ENCODE measurements around the gene TRAF7. TPM values are rescaled to one million over a fixed set of nuclear protein-coding genes. Genes with fewer than 3 reads are reported as not detected.
"Not testable (repeated sequence)": the region's sequence is repeated elsewhere in the genome, so short reads cannot be mapped to it uniquely, and the experiment has no call there.

TRAF7 gene
- total RNA-seq, 1 donor from 2014 or later, result 80.3 TPM

DNA sequence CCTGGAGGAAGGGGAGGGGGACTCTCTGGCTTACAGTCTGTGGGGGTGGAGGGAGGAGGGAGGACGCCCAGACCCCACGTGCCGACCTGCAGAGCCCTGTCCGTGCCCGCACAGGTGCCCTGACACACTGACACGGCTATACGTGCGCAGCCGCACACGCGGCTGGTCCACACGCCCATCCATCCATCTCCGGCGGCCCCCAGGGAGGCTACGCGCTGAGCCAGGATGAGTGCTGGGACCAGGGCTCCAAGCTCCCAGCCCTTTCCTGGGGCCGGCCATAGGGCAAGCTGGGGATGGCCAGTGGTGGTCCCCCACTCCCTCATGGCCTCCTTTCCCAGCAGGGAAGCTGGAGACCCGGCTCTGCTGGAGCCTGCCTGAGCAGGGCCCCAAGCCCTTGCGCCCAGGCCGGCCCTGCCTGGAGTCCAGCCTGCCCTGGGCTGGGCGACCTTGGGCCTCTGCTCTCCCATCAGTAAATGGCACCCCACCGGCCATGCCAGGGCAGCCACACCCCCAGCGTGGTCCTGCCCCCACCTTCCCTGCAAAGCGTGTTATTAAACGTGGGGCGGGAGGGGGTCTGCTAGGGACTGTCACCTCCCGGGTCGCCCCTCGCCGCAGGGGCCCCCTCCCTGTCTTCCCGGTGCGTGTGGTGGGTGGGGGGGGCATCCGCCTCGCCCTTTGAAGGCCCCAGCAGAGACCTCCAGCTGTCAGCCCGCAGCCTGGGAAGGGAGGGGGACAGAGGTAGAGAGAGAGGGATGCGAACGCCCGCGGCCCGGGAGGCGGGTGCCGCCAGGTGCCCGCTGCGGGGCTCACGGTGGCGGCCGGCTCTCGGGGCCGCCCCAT is 40.0 kb downstream of the TRAF7 start:
- Mint-ChIP-seq H3K27me3 (peaks cover 39% of the 10 kb centered on the region), H3K36me3 (ENCODE audit: low read depth) (no peaks in the 10 kb centered on the region), H3K27ac (no peak overlapping the region), H3K4me1 (peaks cover 2% of the 10 kb centered on the region), H3K9me3 (no peaks in the 10 kb centered on the region), H3K4me3 (peak overlapping the region; percentile 42)
- intact Hi-C loops (cut with micrococcal nuclease), result loop anchor here (2.0 to 10.0 kb wide), 2 partner anchors 55 to 229 kb away; partner anchors contain the start of genes CCNF and ECI1
- DNase-seq, result no peak

DNA sequence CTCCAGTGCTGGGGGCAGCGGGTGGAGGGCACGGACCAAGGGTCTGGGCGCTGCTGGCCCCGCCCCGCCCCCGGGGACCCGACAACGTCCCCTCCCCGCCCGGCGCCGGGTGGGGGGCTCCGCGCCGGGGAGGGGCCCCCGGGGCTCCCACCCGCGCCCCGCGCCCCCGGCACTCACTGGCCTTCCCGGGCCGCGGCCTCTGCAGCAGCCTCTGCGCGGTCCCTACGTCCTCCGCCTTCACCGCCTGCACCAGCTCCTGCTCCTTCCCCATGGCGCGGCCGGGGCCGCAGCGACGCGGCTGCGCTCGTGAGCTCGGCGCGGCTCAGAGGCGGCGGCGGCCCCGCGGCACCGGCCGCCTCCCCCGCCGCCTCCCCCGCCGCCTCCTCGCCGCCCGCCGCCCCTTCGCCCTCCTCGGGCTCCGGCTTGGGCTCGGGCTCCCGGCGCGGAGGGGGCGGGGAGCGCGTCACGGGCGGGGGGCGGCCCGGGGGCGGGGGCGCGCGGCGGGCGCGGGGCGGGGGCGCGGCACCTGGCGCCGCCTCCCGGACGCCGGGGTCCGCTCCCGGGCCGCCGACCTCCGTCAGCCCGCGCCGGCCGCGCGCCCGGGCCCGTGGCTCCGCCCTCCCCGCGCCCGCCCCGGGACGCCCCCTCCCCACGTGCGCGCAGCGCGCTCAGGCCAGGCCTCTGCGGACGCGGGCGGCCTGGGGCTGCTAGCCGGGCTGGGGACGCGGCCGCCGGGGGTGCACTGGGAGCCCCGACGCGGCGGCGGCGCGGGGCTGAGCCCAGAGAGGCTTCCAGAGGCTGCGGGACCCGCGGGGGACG is 40.8 kb downstream of the TRAF7 start, which contains the start of gene CASKIN1:
Gene CASKIN1 (minus strand): TSS at position 444 of the 819 bp plus-strand sequence. CDS start 173 bp downstream, at position 271.
- peak within 1 kb of the TSS; percentile 72 for H3K4me3 Mint-ChIP-seq
- intact Hi-C loops (cut with micrococcal nuclease), result loop anchor here (10.0 kb wide), 1 partner anchor 228 kb away; the partner anchor contains the start of gene CCNF
- no peaks in the 10 kb centered on the region for H3K9me3 Mint-ChIP-seq
- no peak within 1 kb of the TSS for H3K27ac Mint-ChIP-seq
- peaks cover 39% of the 10 kb centered on the region for H3K27me3 Mint-ChIP-seq
- peak; percentile 72 for DNase-seq
- H3K36me3 Mint-ChIP-seq (ENCODE audit: low read depth), result no peaks in the 10 kb centered on the region
- peaks cover 2% of the 10 kb centered on the region for H3K4me1 Mint-ChIP-seq

- DNase-seq, result no peak
- peaks cover 40% of the 10 kb centered on the region for H3K27me3 Mint-ChIP-seq
- no peaks in the 10 kb centered on the region for H3K36me3 Mint-ChIP-seq (ENCODE audit: low read depth)
- peaks cover 2% of the 10 kb centered on the region for H3K4me1 Mint-ChIP-seq
- H3K9me3 Mint-ChIP-seq, result no peaks in the 10 kb centered on the region
- intact Hi-C loops (cut with micrococcal nuclease), result loop anchor here (10.0 kb wide), 1 partner anchor 228 kb away; the partner anchor contains the start of gene CCNF
- H3K27ac Mint-ChIP-seq, result no peak overlapping the region
- peak overlapping the region; percentile 72 for H3K4me3 Mint-ChIP-seq
These were observed 41.5 kb downstream of the TRAF7 start for GRCh38 chr16:2196981-2197511.

GRCh38 chr16:2197765-2198164 is 42.2 kb downstream of the TRAF7 start:
- Mint-ChIP-seq H3K27me3 (peaks cover 43% of the 10 kb centered on the region), H3K4me3 (peak overlapping the region; percentile 26), H3K9me3 (no peaks in the 10 kb centered on the region), H3K36me3 (ENCODE audit: low read depth) (no peaks in the 10 kb centered on the region), H3K27ac (no peak overlapping the region), H3K4me1 (peaks cover 2% of the 10 kb centered on the region)
- intact Hi-C loops (cut with micrococcal nuclease), result loop anchor here (10.0 kb wide), 1 partner anchor 227 kb away; the partner anchor contains the start of gene CCNF
- no peak for DNase-seq

DNA sequence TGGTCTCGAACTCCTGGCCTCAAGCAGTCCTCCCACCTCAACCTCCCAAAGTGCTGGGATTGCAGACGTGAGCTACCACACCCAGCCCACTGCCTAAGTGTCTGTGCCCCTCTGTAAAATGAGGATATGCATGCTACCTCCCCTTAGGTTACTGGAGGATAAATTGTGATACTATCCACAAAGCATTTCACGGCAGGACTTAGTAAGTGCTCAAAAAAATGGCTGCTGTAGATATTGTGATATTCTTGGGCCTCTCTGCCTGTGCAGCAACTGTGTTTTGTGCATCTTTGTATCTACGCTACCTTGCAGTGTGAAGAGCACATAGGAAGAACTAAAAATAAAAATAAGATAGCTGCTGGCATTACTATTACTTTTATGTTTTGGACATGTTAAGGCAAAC is 42.7 kb downstream of the TRAF7 start:
- H3K4me3 Mint-ChIP-seq, result peak overlapping the region; percentile 26
- H3K36me3 Mint-ChIP-seq (ENCODE audit: low read depth), result no peaks in the 10 kb centered on the region
- no peak overlapping the region for H3K27ac Mint-ChIP-seq
- peaks cover 43% of the 10 kb centered on the region for H3K27me3 Mint-ChIP-seq
- intact Hi-C loops (cut with micrococcal nuclease), result loop anchor here (10.0 kb wide), 1 partner anchor 227 kb away; the partner anchor contains the start of gene CCNF
- no peak for DNase-seq
- peaks cover 2% of the 10 kb centered on the region for H3K4me1 Mint-ChIP-seq
- no peaks in the 10 kb centered on the region for H3K9me3 Mint-ChIP-seq

DNA sequence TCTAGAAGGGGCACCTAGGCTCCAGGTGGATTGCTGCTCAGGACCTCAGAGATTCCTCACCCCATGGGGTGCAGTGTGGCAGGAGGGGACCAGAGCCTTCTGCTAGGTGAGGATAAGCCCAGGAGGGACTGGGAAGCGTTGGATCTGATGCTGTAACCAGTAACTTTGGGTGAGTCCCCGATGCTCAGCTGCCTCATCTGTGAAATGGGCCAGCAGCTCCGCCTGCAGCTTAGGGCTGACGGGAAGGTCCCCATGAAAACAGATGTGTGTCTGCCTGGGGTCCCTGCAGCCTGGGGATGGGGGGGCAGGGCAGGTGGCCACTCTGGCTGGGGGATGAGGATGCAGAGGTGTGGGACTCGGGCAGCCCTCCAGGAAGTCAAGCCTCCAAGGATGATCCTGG is 43.5 kb downstream of the TRAF7 start:
- no peak for DNase-seq
- Mint-ChIP-seq H3K4me1 (peaks cover 6% of the 10 kb centered on the region), H3K36me3 (ENCODE audit: low read depth) (no peaks in the 10 kb centered on the region), H3K27me3 (peaks cover 41% of the 10 kb centered on the region), H3K9me3 (no peaks in the 10 kb centered on the region), H3K27ac (no peak overlapping the region), H3K4me3 (no peak overlapping the region)
- intact Hi-C loops (cut with micrococcal nuclease), result loop anchor here (10.0 kb wide), 1 partner anchor 226 kb away; the partner anchor contains the start of gene CCNF

DNA sequence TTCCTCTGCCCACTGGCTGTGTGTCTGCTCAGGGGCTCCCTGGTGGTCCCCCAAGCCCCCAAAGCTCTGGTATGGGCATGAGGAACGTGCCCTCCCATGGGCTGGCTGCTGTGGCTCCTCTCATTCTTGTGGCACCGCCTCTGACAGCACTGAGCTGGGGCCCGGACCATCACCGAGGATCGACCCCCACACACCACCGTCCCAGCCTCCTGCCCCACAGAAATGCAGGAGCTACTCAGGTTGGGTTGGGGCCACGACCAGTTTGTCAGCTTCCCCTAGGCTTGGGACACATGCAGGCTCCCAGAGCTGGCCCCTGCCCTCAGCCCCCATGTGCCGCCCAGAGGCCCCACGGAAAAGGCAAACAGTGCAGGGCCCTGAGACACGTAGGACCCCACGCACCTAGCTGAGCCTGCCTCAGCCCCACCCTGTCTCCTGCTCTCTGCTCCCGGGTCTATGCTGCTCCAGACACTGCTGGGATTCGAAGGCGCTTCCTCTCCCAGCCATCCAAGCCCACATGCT is 44.1 kb downstream of the TRAF7 start:
- no peaks in the 10 kb centered on the region for H3K9me3 Mint-ChIP-seq
- H3K27me3 Mint-ChIP-seq, result peaks cover 36% of the 10 kb centered on the region
- no peak overlapping the region for H3K4me3 Mint-ChIP-seq
- H3K36me3 Mint-ChIP-seq (ENCODE audit: low read depth), result no peaks in the 10 kb centered on the region
- no peak for DNase-seq
- intact Hi-C loops (cut with micrococcal nuclease), result loop anchor here (10.0 kb wide), 1 partner anchor 225 kb away; the partner anchor contains the start of gene CCNF
- H3K27ac Mint-ChIP-seq, result no peak overlapping the region
- peaks cover 10% of the 10 kb centered on the region for H3K4me1 Mint-ChIP-seq

- Mint-ChIP-seq H3K9me3 (no peaks in the 10 kb centered on the region), H3K27me3 (peaks cover 30% of the 10 kb centered on the region), H3K4me3 (no peak overlapping the region), H3K36me3 (ENCODE audit: low read depth) (no peaks in the 10 kb centered on the region), H3K27ac (no peak overlapping the region), H3K4me1 (peaks cover 9% of the 10 kb centered on the region)
- intact Hi-C loops (cut with micrococcal nuclease), result no loop called here
- no peak for DNase-seq
These were observed 44.7 kb downstream of the TRAF7 start for GRCh38 chr16:2200313-2200712.

- peaks cover 15% of the 10 kb centered on the region for H3K4me1 Mint-ChIP-seq
- intact Hi-C loops (cut with micrococcal nuclease); DNase-seq; H3K9me3 Mint-ChIP-seq: not testable (repeated sequence)
- H3K27me3 Mint-ChIP-seq, result peaks cover 18% of the 10 kb centered on the region
- peaks cover 13% of the 10 kb centered on the region for H3K36me3 Mint-ChIP-seq (ENCODE audit: low read depth)
- H3K27ac Mint-ChIP-seq, result peak overlapping the region; percentile 26
- peak overlapping the region; percentile 90 for H3K4me3 Mint-ChIP-seq
These were observed 47.6 kb downstream of the TRAF7 start for GRCh38 chr16:2203119-2203688.

DNA sequence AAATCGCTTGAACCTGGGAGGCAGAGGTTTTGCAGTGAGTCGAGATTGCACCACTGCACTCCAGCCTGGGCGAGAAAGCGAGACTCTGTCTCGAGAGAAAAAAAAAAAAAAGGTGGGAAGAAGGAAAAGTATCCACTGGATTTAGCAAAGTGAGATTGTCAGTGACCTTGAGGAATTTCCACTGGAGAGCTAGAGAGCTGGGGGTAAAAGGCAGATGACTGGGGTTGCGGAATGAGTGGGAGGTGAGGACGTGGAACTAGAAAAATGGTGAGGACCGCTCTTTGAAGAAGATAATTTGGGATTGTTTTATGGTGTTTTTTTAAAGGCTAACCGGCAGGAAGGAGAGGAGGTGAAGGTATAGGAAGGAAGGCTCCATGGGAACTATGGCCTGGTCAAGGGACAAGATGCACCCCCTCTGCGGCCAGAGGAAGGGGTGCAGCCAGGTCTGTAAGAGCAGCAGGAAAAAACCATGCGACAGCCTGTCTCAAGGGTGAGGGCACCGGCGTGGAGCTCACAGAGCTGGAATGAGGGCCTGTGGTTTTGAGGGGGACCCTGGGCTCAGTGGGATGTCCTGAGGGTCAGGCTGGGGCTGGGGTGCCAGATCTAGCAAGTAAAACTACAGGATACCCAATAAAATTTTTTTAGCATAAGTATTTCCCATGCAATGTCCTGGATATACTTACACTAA is 49.0 kb downstream of the TRAF7 start:
- Mint-ChIP-seq H3K4me3 (peak overlapping the region; percentile 90), H3K27me3 (peaks cover 10% of the 10 kb centered on the region), H3K9me3 (no peaks in the 10 kb centered on the region), H3K36me3 (ENCODE audit: low read depth) (peaks cover 17% of the 10 kb centered on the region), H3K27ac (peak overlapping the region; percentile 72), H3K4me1 (peaks cover 15% of the 10 kb centered on the region)
- intact Hi-C loops (cut with micrococcal nuclease), result loop anchor here (1.0 kb wide), 2 partner anchors 11 to 19 kb away; partner anchors contain the start of gene E4F1
- DNase-seq, result no peak

DNA sequence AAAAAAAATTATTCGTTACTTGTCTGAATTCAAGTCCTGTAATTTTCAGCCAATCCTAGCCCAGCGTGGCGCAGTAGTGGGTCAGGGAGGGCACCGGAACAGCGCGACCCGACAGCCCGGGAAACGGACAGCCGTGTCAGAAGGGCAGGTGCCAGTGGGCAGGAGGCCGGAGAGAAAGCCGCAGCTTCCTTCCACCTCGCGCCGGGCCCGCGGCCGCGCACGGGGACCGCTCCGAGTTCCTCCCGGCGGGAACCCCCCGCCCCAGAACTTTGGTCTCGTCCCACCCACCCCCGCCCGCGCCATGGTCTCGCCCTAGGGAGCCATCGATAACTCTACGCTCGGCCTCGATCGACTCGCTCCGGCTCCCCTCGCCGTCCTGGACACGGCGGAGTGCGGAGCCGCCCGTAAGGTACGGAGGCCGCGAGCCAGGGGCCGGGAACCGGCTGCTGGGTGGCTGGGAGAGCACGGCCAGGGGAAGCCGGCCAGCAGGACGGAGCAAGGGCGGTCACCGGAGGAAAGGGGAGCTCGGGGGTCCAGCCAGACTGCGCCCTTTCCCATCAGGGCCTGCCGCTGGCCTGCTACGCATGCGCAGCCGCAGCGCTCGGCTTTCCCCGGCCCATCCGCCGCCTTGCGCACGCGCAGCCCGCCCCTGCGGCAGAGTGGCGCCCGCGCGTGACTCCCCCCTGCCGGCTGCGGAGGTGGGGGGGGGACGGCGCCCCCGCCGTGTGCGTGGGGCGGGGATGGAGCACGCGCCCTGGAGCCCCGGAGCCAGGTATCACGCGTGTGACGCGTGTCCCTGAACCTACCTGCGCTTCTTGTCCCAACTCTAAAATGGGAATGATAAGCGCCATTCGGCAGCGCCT is 49.8 kb downstream of the TRAF7 start, which contains the start of gene MLST8:
Gene MLST8 (plus strand): TSS at position 351 of the 863 bp plus-strand sequence. CDS start 632 bp downstream, outside the sequence.
- peak; percentile 98 for DNase-seq
- Mint-ChIP-seq H3K4me3 (peak within 1 kb of the TSS; percentile 90), H3K36me3 (ENCODE audit: low read depth) (peaks cover 18% of the 10 kb centered on the region), H3K27ac (peak within 1 kb of the TSS; percentile 87), H3K4me1 (peaks cover 15% of the 10 kb centered on the region), H3K27me3 (peaks cover 5% of the 10 kb centered on the region), H3K9me3 (no peaks in the 10 kb centered on the region)
- intact Hi-C loops (cut with micrococcal nuclease), result loop anchor here (1.0 kb wide), 2 partner anchors 10 to 18 kb away; partner anchors contain the start of gene E4F1

GRCh38 chr16:2205967-2206313 is 50.4 kb downstream of the TRAF7 start:
- Mint-ChIP-seq H3K27ac (peak overlapping the region; percentile 72), H3K27me3 (peaks cover 4% of the 10 kb centered on the region), H3K4me1 (peaks cover 15% of the 10 kb centered on the region), H3K9me3 (no peaks in the 10 kb centered on the region), H3K36me3 (ENCODE audit: low read depth) (peaks cover 20% of the 10 kb centered on the region), H3K4me3 (peak overlapping the region; percentile 90)
- intact Hi-C loops (cut with micrococcal nuclease), result loop anchor here (1.0 kb wide), 2 partner anchors 9 to 17 kb away; partner anchors contain the start of gene E4F1
- DNase-seq, result no peak
